HL-60 (cell line): ENCODE results near the gene NHLRC3.

Experiments used
- GABPA ChIP-seq: IDR thresholded peaks from 2 replicates; pipeline ENCODE4 v1.6.1; 2012; ENCODE audit warnings: low read depth
- TF ChIP-seq, protein P1 (sequence below): IDR thresholded peaks from one replicate; pipeline ENCODE4 v1.5.1; 2011; ENCODE audit warnings: low read length, control low read depth, inconsistent platforms; ENCODE audit not compliant: insufficient read depth

DNA sequence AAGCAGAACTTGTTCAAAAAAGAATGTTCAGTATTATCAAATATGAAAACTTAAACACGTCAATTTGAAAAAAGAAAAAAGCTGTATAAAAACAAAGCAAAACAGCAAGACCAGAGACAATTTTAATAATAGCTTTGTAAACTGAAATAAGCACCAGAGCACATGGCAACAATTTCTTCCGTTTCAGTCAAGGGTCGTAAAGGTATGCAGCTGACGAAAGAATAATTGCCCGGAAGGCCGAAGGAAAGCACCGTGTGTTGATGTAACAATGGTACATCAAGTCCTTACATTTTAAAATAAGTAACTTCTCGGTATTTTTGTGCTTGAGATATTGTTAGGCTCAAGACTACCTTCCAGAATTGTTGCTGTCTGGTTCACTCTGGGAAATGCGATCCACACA lies 2.0 kb upstream of the NHLRC3 start:
- TF ChIP-seq, protein P1, sequence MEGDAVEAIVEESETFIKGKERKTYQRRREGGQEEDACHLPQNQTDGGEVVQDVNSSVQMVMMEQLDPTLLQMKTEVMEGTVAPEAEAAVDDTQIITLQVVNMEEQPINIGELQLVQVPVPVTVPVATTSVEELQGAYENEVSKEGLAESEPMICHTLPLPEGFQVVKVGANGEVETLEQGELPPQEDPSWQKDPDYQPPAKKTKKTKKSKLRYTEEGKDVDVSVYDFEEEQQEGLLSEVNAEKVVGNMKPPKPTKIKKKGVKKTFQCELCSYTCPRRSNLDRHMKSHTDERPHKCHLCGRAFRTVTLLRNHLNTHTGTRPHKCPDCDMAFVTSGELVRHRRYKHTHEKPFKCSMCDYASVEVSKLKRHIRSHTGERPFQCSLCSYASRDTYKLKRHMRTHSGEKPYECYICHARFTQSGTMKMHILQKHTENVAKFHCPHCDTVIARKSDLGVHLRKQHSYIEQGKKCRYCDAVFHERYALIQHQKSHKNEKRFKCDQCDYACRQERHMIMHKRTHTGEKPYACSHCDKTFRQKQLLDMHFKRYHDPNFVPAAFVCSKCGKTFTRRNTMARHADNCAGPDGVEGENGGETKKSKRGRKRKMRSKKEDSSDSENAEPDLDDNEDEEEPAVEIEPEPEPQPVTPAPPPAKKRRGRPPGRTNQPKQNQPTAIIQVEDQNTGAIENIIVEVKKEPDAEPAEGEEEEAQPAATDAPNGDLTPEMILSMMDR, result no peak
- TF ChIP-seq GABPA, result no peak
